GM20431 (cell line): Measurements from ENCODE around the gene SFT2D2.
"Not testable (repeated sequence)": the region's sequence is repeated elsewhere in the genome, so short reads cannot be mapped to it uniquely, and the experiment has no call there.

Experiments
- in situ Hi-C: fragments of 300-500 bp; cut with MseI, MboI; formaldehyde crosslinking; loops from one replicate; pipeline ENCODE4 v1.15.0; 2020; ENCODE audit warnings: low sequenced_read_pairs; ENCODE audit not compliant: unreplicated experiment

The SFT2D2 gene

DNA sequence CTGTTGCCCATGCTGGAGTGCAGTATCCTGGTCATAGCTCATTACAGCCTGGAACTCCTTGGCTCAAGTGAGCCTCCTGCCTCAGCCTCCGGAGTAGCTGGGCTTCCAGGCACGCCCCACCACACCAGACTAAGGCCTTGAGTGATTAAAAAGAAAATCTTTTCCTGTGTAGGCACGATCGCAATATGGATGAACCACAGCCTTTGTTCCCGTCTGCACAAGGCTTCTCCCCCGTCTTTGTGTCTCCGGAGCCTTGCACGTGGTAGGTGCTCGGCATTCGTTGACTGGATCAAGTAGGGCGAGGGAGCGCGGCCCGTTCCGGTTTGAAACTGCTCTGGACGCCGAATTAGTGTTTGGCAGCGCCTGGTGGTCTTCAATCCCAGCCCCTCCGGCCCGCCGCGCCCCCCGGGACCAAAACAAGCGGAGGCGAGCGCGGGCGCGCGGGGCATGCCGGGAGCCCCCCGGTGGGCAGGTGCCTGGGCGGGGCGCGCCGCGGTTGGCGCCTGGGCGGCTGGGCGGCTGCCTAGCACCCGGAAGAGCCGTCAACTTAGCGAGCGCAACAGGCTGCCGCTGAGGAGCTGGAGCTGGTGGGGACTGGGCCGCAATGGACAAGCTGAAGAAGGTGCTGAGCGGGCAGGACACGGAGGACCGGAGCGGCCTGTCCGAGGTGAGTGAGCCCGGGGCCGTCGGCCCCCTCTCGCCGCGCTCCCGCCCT, at the start of gene SFT2D2:
Gene SFT2D2 (plus strand): TSS at position 529 of the 715 bp plus-strand sequence. CDS start 76 bp downstream, at position 605.
- in situ Hi-C loops, result no loop called here

DNA sequence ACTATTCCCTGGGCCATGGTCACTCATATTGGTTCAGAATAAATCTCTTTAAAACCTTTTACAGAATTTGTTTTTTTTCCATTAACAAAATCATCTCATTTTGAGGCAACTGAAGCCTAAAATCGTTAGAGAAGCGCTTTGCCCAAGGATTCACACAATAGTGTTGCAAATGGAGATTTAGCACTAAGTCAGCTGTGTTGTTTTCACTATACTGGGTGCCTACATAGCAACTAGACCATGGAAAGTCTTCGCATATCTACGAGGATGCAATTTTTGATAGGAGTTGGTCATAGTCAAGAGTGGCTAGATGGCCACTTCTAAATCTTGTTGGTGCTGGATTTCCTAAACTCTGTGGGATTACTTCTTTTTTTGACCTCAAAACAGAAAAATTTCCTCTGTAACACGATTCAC, 47.6 kb upstream of the SFT2D2 start:
- in situ Hi-C loops, result no loop called here

DNA sequence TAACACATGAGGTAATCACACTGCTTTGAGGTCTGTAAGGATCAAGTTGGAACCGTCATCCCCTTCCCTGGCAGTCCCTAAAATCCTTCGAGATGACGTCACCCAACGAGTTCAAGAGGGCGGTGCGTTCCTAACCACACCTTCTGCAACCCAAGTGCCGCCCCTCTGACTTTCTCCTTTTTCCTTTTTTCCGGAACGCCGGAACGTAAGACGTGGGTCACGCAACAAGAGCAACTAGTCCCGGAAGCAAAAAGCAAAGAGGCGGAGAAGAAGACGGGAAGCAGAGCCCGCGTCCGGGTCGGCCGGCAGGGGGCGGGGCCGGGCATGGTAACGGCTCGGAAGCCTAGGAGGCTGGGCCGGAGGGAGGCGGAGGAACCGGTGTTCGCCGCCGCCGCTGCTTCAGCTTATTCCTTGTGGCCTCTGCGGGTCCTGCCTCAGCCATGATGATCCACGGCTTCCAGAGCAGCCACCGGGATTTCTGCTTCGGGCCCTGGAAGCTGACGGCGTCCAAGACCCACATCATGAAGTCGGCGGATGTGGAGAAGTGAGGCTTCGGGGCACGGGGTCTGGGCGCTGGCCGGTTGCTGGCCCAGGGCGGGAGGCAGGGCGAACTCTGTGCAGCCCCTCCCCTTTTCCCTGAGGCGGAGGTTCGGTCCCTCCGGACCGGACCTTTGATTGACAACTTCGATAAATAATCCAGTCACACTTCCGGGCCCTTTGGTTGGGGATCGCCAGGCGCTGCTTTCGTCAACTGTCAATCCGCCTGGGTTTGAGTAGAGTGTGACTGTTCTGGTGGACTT, 47.0 kb upstream of the SFT2D2 start, which contains the start of gene TIPRL:
Gene TIPRL (plus strand): TSS at position 325 of the 800 bp plus-strand sequence. CDS start 116 bp downstream, at position 441.
- in situ Hi-C loops, result no loop called here

DNA sequence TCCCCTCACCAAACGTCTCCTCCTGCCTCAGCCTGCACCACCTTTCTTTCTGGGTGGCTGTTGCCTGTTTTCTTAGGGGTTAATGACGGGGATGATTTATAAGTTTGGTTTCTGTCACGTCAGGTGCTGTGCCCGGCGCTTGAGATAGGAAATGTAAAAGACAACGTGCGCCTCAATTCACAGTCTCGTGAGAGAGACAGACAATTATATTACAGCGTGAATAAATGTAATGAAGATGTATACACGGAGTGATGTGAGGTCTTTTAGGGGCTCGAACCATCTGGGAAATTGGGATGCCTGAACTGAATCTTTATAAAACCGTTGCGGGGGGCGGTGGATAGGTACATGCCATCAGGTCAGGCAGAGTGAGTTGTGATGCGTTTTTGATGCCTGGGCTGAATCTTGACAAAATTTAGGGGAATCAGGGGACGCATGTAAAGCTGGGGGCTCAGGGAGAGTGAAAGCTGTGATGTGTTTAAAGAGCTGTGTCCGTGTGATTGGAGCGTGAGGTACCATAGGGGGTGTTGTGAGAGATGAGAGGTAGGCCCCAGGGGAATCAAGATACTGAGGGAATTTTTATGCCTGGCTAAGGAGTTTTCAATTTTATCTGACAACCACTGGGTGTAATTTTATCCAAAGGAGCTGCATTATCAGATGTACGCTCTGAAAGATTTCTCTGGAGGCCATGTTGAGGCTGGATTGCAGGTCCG, 46.2 kb upstream of the SFT2D2 start:
- in situ Hi-C loops, result no loop called here

DNA sequence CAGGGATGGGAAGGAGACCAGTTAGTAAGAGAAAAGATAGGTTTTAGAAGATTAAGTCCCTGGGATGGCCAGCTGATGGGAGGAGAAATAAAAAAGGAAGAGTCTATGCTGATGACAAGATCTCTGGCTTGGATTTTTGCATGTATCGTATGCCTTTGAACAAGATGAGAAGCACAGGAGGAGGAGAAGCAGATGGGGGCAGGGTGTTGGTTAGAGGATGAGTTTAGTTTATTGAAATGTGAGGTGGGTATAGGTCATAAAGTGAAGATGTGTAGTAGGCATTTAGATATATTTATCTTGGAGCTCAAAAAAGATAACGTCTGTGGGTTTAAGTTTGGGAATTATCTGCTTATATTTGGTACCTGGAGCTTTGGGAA, 45.7 kb upstream of the SFT2D2 start:
- in situ Hi-C loops, result no loop called here

DNA sequence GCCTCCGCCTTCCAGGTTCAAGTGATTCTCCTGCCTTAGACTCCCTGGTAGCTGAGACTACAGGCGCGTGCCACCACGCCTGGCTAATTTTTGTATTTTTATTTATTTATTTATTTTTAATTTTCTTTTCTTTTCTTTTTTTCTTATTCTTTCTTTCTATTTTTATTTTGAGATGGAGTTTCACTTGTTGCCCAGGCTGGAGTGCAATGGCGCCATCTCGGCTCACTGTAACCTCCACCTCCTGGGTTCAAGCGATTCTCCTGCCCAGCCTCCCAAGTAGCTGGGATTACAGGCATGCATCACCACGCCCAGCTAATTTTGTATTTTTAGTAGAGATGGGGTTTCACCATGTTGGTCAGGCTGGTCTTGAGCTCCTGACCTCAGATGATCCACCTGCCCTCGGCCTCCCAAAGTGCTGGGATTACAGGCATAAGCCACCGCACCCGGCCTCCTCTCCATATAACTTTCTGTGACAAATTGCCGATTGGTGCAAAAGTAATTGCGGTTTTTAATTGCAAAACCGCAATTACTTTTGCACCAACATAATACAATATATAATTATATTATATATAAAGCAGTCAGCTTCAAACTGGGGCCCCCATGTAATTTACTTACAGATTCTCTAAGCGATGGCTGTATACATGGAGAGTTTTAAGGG, 44.6 kb upstream of the SFT2D2 start:
- in situ Hi-C loops, result not testable (repeated sequence)

DNA sequence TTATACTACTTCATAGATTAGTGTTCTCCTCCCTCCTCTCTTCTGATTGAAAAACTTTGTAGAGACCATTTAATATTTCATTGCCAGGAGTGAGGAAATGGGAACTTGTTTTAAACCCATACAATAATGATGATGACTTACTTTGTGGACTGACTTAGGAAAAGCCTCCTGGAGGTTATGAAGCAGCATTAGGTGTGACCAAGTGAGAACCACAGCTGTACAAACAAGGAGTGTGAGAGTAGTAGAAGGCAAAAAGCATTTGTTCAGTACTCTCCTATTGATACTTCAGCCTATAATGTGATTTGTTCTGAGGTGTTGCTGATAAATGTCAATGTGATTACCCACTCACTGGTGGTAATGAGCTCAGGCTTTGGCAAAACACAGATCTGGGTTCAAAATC, 38.6 kb upstream of the SFT2D2 start:
- in situ Hi-C loops, result no loop called here

DNA sequence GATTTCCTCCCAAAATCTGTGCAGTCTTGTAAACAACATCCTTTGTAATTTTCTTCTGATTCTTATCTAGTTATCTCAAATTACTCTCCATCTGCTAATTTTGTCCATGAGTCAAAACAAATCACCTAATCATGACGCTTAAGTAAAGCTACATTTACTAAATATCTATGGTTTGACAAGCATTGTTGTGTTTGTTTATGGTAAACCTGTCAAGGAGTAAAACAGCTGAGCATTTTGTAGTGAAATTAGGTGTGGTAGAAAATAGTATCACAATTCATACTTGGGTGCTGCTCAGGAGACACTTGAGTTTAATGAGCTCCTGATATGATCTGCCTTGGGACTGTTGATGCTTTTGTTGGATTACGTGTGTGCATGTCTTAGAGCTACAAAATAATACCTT, 35.4 kb upstream of the SFT2D2 start:
- in situ Hi-C loops, result no loop called here

DNA sequence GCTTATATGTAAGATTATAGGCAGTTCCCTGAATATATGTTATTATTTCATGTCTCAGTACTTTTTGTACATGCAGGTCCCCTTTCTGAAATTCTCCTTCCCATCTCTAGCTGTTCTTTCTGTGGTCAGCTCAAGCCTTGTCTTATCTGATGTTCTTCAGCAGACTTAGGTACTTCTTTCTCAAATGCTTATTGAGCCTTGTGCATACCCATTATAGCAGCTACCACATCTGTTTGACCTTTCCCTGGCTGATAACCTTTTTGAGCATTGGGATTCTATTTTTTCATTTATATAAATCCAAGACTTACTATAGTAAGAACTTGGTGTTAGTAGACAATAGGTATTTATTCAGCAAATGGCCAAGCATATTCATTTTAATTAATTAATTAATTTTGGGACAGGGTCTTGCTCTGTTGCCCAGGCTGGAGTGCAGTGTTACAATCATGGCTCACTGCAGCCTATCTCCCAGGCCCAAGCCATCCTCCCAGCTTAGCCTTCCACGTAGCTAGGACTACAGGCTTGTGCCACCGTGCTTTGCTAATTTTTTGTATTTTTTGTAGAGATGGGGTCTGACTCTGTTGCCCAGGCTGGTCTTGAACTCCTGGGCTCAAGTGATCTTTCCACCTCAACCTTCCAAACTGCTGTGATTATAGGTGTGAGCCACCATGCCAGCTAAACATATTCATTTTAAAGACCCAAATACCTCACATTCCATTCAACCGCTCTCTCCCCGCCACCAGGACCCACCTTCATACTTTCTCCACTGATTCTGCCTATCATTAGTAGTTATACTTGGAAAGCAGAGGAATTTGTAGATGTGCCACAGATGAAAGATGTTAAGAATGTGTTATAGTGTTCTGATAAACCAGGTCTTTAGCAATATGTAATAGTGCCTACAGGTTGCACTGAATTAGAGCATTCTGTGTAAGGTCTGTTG, 30.3 kb upstream of the SFT2D2 start:
- in situ Hi-C loops, result no loop called here

DNA sequence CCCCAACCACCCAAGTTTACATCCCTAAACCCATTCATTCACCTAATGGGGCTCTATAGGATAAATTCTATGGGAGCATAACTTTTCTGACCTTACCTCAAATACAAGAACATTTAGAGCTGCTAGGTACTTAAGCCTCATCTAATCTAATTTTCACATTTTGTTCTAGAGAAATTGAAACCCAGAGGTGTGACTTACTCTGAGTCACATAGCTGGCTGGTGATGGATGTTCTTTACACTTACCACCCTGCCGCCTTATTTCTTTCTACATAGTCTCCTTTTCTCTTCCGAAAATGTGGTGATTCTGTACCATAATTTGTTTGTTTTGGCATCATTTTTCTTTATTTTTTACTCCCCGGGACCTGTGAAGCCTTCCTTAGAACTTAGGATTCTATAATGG, 26.7 kb upstream of the SFT2D2 start:
- in situ Hi-C loops, result no loop called here

DNA sequence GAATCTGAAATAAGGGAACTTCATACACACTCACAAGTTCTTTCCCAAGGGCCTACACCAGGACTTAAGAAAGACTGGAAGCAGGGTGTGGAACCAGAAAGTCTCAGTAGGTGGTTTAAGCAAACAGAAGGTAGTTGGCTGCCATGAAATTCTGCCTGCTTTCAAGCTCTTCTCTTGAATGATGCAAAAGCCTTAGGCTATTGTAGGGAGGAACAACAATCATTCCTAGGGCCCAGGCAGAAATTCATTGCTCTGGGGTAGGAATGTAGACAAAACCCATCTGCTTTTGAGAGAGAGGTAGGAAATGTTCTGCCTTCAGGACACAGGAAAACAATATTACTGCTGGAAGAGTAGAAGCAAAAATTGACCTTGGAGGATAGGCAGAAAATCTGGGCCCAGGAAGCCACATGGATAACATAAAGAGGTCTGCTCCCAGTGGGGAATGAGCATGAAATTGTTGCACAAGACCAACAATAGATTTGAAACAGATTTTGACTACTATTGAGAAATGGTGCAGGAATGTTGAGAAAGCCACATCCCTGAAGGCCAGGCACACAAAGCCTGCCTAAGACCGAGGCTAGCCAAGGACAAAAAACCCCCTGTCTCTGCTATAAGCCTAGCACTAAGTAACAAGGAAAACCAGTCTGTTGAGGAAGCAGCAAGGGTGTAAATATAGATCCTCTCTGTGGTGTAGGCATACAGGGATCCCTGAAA, 22.7 kb upstream of the SFT2D2 start:
- in situ Hi-C loops, result no loop called here

DNA sequence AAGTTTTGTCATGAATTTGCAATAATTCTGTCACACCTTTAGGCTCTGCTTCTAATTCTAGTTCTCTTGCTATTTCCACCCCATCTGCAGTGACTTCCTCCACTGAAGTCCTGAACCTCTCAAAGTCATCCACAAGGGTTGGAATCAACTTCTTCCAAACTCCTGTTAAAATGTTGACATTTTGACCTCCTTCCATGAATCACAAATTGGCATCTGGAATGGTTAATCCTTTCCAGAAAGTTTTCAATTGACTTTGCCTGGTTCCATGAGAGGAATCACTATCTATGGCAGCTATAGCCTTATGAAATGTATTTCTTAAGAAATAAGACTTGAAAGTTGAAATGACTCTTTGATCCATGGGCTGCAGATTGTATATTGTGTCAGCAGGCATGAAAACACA, 19.7 kb upstream of the SFT2D2 start:
- in situ Hi-C loops, result no loop called here

DNA sequence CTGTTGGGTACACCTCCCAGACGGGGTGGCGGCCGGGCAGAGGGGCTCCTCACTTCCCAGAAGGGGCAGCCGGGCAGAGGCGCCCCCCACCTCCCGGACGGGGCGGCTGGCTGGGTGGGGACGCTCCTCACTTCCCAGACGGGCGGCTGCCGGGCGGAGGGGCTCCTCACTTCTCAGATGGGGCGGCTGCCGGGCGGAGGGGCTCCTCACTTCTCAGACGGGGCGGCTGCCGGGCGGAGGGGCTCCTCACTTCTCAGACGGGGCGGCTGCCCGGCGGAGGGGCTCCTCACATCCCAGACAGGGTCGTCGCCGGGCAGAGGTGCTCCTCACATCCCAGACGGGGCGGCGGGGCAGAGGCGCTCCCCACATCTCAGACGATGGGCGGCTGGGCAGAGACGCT, 18.1 kb upstream of the SFT2D2 start:
- in situ Hi-C loops, result not testable (repeated sequence)

DNA sequence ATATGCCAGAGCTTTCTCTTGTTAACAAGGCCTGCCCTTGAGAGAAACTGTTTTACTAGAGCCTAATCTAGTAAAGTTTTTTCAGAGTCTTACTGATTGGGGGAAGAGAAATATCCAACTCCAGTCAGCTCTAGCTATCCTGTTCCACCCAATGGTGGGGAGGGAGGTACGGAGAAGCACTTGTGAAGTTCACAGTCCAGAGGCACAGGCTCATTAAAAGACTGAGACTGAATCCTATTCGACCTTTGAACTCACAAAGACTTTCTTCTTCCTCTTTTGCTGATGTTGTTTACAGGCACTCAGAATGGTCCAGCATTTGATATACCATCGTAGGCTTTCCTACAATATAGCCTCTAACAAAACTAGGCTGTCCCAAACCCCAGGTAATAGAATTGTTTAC, 15.5 kb upstream of the SFT2D2 start:
- in situ Hi-C loops, result no loop called here

DNA sequence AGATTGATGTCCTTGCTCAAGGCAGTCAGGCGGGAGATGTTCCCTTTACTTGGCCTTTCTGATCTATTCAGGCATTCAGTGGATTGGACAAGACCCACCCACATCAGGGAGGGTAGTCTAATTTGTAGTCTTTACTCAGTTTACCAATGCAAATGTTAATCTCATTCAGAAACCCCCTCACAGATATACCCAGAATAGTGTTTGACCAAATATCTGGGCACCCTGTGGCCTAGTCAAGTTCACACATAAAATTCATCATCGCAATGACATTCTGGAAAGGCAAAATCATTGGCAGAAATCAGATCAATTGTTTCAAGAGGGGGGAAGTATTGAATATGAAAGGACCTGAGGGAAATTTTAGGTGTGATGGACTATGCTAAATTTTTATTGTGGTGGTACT, 12.5 kb upstream of the SFT2D2 start:
- in situ Hi-C loops, result no loop called here

DNA sequence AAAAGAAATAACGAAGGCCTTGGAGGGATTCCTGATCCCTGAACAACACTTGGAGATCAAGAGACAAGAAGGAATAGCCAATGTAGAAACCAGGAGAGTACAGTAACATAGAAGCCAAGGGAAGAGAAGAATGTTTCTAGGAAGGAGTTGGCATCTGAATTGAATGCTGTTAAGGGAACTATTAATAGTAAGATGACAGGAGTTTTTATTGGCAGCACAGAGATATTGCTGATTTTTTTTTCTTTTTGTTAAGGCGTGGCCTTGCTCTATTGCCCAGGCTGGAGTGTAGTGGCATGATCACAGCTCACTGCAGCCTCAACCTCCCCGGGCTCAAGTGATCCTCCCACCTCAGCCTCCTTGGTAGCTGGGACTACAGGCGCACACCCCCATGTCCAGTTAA, 9.6 kb upstream of the SFT2D2 start:
- in situ Hi-C loops, result no loop called here

DNA sequence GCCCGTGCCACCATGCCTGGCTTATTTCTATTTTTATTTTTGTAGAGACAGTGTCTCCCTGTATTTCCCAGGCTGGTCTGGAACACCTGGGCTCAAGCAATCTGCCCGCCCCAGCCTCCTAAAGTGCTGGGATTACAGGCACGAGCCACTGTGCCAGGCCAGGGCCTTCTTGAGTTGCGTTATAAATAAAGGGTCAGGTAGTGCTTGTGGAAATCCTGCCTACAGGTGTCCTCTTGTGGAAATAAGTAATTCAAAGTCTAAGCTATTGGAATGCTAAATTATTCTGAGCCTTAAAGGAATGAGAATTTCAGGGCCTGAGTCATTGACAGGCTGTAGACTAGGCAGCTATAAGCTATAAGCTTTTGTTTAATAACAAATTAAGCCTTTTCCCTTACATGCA, 8.1 kb upstream of the SFT2D2 start:
- in situ Hi-C loops, result no loop called here

DNA sequence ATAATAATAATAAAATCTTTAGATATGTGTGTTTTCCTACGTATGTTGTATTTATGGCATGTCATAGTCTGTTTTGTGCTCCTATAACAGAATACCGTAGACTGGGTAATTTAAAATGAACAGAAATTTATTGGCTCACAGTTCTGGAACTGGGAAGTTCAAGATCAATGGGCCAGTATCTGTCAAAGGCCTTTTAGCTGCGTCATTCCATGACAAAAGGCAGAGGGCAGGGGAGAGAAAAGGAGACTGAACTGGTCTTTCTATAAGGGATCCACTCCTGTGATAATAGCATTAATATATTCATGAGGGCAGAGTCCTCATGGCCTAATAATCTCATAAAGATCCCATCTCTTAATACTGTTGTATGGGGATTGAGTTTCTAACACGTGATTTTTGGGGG, 7.1 kb upstream of the SFT2D2 start:
- in situ Hi-C loops, result no loop called here

DNA sequence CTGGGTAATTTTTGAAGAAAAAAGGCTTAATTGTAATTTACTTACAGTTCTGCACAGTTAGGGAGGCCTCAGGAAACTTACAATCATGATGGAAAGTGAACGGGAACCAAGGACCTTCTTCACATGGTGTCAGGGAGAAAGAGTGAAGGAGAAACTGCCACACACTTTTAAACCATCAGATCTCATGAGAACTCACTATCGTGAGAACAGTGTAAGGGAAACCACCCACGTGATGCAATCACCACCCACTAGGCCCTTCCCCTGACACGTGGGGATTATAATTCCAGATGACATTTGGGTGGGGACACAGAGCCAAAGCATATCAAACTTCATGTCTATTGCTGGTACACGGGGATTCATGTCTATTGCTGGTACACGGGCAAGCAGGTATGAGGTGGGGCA, 5.3 kb upstream of the SFT2D2 start:
- in situ Hi-C loops, result no loop called here
